HG03103 (cell line): ENCODE results near the gene TAOK1.

Experiments used
- ATAC-seq: cut with Tn5 transposase; IDR thresholded peaks from one replicate; pipeline ENCODE4 v1.9.1; 2021; ENCODE audit warnings: low read depth; ENCODE audit not compliant: unreplicated experiment

The TAOK1 gene

DNA sequence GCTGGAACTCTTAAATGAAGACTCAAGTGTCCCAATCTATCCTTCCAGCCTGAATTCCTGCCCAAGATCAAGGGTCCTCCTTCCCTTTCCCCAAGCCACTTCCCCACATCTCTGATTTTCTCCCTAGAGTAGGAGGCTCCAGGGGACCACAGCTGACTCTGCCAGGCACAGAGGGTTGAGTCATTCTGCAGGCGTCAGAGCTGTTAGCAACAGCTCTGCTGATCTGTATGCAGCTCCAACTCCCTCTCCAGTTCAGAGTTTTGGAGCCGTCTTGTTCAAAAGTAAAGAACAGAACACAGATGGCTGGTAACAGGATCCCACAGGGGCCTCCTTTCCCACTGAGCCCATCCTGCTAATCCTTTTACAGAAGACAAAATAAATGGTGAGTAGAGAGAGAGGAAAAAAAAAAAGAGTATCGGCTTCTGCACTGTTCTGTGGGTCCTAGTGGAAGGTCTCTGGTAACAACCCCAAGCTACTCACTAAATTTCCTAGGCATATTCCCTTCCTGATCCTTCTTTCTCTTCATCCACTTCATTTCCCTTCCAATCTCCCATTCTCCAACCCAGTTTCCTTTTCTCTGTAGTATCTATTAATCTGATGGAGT lies 13.4 kb upstream of the TAOK1 start:
- ATAC-seq: no peak

DNA sequence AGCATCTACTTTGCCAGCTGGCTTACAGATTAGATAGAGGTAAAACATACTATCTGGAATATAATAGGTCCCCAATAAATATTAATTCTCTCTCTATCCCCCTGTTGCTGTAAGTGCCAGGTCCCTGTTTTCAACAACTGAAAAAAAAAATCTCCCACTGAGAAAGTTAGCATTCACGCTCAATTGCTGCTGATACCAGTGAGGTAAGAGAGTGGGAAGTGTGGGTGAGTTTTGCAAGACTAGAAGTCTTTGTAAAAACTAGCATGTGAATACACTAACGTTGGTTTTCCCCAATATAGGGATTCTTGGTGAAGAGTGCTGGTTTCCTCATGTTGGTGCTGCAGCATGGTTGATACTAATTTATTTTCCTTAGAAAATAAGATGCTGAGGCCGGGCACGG lies 11.7 kb upstream of the TAOK1 start:
- ATAC-seq: no peak

DNA sequence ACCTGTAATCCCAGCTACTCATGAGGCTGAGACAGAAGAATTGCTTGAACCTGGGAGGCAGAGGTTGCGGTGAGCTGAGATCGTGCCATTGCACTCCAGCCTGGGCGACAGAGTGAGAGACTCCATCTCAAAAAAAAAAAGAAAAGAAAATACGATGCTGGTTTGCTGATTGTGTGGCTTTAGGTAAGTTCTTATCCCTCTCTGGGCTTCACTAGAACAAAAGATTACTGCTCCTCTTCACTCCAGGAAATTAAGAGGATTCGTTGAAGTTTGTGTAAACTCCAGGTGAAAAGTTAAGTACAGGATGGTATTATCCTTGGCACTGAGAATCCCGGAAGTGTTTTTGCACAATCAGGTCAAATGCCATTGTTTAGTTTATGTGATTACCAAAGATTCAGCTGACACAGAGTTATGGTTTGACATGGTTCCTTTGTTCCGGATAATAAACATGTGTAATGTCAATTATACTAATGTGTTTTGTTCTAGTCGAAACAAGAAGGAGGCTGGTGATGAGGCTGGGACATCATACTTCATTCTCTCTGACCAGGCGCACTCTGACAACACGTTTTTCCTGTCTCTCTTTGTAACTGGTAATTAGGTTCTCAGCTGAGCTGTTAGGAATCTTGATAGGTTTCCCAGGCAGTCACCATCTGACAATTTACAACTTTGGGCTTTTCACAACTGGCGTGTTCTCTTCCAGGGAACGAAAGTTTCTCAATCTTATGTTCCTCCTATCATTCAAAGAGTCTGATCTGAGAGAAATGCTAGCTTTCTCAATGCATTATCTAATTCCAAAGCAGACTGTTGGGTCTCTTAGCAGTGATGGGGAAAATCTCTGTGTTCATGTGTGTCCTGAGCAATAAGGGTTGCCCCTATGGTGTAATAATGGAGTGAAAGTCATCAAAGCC lies 10.8 kb upstream of the TAOK1 start:
- no peak for ATAC-seq

DNA sequence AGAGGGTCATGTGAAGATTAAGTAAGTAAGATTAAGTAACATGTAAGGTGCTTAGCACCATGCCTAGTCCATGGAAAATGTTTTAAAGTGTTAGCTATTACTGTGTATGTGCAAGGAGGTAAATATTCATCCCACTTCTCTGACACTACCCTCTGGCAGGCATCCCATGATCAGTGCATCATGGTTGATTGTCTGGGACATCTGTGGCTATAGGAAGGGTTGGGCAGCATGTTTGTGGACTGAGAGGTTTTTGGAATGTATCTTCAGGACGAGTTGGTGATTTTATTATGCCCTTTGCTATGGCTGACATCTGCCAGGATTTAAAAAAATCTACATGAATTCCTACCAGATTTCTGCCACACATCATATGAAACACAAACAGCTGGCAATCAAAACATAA lies 6.5 kb upstream of the TAOK1 start:
- no peak for ATAC-seq

DNA sequence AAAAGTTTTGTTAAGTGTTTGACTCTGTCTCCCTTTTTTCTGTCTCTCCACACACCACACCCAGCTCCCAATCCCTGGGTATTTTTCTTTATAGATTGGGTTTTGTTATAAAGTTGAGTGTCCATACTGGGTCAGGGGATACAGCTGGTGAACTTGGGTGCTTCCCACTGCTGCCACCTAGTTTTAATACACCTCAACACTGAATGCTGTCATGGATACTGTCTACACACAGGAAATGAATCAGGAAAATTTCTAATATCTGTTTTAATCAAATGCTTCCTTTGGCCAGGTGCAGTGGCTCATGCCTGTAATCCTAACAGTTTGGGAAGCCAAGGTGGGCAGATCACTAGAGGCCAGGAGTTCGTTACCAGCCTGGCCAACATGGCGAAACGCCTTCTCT lies 5.3 kb upstream of the TAOK1 start:
- no peak for ATAC-seq

DNA sequence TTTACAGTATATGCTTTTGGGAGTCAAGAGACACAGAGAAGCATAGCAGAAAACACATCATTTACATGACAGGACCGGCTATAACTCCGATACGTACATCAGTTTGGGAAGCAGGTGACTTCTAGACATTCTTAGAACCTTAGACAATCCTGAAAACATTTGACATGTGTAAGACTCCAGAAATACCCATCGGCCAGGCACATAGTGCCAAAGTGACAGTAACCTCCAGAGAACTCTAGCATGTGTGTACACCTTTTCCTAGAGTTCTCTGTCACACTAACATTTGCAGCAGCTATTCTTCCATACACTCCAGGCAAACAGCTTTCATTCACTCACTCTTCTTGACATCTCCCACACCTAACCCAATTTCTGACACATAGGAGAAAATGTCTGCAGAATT lies 3.4 kb upstream of the TAOK1 start:
- no peak for ATAC-seq

DNA sequence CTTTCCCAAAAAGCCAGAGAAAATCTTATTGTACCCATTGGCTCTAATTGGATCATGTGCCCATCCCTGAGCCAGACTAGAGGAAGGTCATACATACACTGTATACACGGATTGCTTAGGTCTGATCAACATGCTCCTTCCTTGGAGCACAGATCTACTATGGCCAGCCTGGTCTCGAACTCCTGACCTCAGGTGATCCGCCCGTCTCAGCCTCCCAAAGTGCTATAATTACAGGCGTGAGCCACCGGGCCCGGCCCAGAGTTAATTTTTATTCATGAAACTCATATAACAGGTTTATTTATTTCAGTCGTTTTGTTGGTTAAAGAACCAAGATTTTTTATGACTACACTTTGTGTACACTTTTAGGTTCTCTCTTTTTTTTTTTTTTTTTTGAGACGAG lies 1.2 kb upstream of the TAOK1 start:
- no peak for ATAC-seq

DNA sequence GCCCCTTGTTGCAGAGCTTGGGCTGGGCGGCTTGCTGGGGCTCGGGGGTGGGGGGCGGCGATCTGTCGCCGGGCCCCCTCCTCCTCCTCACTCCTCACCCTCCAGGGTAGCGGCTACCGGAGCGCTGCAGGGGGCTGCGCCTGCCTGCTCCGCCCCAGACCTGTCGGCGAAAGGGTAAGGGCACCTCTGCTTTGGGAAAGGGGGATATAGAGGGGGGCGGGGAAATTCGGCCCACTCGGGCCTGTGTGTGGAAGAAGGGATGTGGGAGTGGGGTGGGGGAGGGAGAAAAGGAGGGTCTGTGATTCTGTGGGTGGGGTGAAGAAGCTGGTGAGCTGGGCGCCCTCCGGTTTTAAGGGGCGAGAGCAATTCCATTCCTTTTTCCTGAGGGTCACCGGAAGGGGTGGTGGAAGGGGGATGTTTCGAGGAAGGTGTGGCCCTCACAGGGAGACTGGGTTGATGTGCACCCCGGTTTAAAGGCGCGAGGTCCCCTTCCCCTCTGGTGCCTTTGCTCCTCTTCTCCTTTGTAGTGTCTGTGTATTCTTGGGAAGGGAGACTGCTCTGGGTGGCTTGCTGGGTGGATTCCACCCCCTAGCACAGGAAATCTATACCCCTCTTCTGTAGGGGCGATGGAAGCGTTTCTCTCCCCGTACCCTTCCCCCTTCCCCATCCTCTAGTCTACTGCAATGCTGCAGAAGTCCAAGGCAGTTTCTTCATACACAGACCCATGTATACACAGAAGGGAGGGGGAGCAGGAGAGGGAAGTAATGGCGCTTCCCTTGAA lies 878 bp downstream of the TAOK1 start:
- no peak for ATAC-seq

DNA sequence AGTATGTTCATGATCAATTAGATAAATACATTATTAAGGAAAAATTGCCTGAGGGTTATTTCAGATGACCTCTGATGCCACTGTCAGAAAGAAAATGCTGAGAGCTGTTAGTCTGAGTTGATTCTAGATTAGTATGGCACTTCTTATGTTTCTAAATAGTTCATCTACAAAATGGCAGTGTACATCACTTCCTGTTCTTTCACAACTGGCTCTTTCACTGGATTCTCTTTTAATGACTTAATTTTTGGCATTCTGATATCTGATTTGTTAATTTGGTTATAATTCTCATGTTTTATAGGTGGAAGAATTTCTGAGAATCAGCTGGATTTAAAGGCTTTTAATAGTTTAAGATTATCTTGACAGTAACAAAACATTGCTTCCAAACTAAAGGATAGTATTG lies 3.3 kb downstream of the TAOK1 start:
- no peak for ATAC-seq

DNA sequence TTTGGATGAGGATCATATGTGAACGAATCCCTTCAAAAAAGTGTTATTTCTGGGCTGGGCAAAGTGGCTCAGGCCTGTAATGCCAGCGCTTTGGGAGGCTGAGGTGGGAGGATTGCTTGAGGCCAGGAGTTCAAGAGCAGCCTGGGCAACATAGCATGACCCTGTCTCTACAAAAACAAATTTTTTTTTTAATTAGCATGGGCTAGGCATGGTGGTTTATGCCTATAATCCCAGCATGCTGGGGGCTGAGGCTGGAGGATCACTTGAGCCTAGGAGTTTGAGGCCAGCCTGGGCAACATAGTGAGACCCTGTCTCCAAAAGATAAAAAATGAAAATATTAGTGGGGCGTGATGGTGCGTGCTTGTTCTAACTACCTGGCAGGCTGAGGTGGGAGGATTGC lies 4.6 kb downstream of the TAOK1 start:
- ATAC-seq: no peak

DNA sequence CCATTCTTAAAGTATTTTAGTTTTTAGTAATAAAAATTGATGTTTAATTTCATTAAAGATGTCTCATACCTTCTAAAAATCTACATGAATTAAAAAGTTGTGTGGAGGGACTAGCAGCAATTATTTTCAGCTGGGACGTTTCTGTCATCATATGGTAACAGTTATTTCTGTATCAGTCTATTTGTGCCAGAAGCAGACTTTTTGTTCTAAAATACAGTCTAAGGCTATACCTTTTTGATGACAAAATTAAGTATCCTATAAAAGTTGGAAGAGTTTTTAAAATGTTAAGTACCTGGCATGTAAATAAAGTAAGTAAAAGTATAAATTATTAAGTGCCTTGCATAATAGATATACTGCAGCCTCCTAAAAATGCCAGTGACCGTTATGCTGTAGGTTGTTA lies 5.9 kb downstream of the TAOK1 start:
- no peak for ATAC-seq

DNA sequence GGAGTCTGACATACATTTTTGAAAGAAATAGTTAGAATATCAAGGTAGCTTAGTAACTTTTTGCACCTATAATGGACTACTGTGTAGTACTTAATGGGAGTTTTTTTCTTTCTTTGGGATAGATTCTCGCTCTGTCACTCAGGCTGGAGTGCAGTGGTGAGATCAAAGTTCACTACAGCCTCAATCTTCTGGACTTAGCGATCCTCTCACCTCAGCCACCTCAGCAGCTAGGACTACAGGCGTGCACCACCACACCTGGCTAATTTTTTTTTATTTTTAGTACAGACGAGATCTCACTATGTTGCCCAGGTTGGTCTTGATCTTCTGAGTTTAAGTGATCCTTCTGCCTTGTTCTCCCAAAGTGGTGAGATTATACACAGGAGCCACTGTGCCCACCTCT lies 9.5 kb downstream of the TAOK1 start:
- no peak for ATAC-seq

DNA sequence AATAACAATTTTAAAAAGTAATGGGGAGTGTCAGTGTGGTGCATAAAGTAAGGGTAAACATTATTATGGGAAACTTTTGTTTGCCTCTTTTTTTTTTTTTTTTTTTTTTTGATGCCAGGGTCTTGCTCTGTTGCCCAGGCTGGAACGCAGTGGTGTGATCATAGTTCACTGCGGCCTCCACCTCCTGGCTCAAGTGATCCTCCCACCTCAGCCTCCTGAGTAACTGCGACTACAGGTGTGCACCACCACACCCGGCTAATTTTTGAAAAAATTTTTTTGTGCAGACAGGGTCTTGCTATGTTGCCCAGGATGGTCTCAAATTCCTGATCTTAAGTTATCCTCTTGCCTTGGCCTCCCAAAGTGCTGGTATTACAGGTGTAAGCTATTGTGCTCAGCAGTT lies 10.7 kb downstream of the TAOK1 start:
- no peak for ATAC-seq

DNA sequence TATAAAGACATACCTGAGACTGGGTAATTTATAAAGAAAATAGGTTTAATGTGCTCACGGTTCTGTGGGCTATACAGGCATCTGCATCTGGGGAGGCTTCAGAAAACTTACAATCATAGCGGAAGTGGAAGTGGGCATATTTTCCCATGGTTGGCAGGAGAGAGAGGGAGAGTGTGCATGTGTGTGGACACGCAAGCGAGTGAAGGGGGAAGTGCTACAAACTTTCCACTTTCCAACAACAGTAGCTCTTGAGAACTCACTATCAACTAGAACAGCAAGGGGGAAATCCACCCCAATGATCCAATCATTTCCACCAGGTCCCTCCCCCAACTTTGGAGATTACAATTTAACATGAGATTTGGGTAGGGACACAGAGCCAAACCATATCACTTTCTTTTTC lies 11.1 kb downstream of the TAOK1 start:
- ATAC-seq: no peak

DNA sequence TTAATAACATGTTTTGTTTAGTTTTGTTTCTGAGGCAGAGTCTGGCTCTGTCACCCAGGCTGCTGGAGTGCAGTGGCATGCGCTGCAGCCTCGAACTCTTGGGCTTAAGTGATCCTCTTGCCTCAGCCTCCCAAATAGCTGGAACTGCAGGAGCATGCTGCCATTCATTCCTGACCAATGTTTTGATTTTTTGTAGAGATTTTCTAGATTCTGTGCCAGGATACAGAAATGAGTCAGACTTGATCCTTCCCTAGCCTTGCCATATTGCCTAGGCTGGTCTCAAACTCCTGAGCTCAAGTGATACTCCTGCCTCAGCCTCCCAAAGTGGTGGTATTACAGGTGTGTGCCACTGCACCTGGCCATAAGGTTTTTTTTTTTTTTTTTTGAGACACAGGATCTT lies 17.7 kb downstream of the TAOK1 start:
- ATAC-seq: no peak

DNA sequence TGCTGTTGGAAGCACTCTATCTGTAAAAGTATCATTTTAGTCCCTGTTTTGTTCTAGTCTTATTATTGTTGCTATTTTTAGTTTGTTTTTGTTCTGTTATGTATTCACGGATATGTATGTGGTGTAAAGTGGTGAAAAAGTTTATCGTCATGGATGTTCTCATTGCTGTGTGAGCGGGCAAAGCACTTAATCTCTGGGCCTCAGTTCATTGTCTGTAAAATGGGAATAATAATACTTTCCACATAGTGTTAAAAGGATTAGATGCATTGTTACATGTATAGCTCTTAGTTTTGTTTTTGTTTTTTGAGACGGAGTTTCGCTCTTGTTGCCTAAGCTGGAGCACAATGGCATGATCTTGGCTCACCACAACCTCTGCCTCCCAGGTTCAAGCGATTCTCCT lies 19.8 kb downstream of the TAOK1 start:
- no peak for ATAC-seq

DNA sequence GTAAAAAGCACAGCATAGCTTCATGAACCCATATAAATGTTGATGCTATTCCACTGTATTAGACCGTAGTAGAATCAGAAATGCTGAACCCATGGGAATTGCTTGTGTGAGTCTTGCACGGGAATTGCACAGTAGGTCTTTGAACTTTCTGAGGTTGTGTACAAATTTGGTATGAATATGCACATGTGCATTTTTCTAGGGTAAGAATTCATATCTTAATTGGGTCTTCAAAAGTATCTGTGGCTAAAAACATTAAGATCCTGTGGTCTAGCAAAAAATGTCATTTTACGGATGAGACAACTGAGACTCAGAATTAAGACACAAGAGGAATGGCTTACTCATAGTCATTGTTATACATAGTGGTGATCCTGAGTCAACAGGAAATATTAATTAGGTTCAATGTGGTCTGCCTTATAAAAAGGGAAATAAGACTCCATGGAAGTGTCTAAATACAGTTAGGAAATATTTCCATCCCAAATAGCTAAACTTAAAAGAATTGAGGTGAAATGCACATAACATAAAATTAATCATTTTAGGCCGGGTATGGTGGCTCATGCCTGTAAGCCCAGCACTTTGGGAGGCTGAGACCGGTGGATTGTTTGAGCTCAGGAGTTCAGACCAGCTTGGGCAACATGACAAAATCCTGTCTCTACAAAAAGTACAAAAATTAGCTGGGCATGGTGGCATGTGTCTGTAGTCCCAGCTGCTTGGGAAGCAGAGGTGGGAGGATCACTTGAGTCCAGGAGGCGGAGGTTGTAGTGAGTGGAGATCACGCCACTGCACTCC lies 22.8 kb downstream of the TAOK1 start:
- ATAC-seq: no peak

DNA sequence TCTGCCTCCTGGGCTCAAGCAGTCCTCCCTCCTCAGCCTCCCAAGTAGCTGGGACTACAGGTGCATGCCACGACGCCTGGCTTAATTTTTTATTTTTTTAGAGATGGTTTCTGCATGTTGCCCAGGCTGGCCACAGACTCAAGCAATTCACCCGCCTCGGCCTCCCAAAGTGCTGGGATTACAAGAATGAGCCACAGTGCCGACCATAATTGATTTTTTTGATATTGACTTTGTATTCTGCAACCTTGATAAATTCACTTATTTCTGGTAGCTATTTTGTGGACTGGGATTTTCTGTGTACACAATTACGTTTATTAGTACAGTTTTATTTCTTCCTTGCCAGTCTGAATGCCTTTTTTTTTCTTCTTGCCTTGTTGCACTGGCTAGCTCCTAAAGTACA lies 30.0 kb downstream of the TAOK1 start:
- ATAC-seq: no peak

DNA sequence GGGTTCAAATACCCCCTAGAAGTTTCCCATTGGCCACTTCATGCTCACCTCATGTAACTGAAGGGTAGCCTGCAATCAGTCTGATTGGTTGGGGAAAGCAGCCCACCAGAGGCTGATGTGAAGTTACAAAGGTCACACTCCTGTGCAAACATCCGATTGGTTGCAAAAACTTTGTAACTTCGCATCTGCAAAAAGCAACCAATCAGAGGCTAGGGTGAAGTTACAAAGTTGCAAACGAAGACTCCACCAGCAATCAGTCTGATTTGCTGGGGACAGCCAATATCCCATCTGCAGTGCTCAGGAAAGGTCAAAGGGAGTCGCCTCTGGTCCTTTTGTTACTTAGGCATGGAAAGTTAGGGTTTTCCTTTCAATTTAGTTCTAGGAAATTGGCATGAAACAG lies 40.1 kb downstream of the TAOK1 start:
- ATAC-seq: no peak

DNA sequence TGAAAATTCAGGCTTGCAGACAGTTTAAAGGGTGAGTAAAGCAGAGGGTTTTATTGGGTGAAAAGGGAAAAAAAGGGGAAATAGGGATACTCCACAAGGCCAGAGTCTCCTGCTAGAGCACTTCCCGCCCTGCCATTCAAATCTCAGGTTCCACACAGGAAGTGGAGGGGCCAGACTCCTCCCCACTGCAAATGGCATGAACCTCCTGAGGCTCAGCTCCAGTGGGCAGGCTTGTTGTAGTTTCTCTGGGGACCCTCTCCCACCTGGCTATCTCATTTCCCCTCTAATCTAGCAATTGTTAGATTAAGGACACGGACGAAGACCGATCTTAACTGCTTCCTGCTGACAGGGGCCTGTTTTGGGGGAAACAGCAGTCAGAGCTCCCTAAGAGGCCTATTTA lies 43.4 kb downstream of the TAOK1 start:
- no peak for ATAC-seq

DNA sequence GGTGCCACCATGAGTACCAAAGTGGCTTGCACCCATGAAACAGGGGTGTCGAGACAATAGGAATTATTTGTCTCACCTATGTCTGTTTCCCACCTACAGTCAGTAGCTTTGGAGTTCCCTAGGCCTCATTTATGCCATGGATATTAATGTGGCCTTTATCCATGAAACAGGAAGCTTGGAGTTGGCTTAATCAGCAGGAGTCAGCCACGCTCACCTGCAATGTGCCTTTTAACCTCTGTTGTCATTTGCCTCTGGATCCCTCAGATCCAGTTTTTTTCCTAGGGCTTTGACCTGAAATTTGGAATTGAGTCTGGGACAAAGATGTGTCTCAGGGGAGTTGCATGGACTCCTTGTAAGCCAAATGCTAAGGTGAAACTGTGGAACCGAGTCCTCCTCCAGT lies 44.4 kb downstream of the TAOK1 start:
- no peak for ATAC-seq
